GM18861 (cell line): Measurements from ENCODE around the gene SPRY4.
A peak's percentile ranks its signal among the peaks of the same experiment; 100 is the strongest.
"Not testable (repeated sequence)": the region's sequence is repeated elsewhere in the genome, so short reads cannot be mapped to it uniquely, and the experiment has no call there.

Experiments
- ATAC-seq: cut with Tn5 transposase; IDR thresholded peaks from one replicate; pipeline ENCODE4 v1.9.1; 2021; ENCODE audit not compliant: unreplicated experiment

SPRY4 gene

DNA sequence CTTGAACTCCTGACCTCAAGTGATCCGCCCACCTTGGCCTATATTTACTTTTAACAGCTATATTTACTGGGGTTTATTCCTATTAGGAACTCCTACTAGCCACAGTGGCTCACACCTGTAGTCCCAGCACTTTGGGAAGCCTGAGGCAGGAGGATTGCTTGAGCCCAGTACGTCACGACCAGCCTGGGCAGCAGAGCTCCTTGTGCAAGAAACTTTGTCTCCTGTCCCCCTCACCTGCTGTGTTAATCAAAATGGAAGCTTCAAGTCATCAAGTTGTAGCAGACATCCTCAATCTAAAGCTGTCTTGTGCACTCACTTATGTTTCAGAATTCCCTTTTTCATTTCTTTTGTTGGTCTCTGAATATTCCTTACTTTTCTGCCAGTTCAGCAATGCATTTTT, 15.0 kb upstream of the SPRY4 start:
- no peak for ATAC-seq

DNA sequence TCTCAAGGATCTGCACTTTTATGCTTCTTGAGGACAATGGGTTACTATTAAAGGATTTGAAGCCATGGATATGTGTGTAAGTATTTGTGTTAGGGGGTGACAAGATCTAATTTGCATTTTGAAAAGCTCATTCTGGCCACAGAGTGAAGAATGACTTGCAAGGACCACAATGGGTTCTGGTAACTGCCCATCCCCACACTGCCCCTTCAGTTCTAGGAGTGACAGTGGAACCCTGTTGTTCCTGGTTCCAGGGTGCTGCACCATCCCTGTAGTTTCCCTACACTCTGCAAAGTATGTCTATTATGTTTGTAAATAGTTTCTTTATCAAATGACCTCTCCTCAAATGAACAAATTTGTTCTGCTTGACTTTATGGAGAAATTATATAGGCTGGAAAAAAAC, 9.7 kb upstream of the SPRY4 start:
- no peak for ATAC-seq

DNA sequence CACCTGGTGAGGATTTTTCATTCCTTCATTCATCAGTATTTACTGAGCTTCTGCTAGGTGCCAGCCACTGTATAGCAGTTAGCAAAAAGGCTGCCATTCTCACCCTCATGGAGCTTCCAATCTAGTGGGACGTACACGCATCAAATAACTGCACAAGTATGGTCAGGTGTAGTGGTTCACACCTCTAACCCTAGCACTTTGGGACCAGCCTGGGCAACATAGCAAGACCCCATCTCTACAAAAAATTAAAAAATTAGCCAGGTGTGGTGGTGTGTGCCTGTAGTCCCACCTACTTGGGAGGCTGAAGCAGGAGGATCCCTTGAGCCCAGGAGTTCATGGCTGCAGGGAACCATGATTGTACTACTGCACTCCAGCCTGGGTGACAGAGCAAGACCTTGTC, 8.9 kb upstream of the SPRY4 start:
- ATAC-seq = not testable (repeated sequence)

DNA sequence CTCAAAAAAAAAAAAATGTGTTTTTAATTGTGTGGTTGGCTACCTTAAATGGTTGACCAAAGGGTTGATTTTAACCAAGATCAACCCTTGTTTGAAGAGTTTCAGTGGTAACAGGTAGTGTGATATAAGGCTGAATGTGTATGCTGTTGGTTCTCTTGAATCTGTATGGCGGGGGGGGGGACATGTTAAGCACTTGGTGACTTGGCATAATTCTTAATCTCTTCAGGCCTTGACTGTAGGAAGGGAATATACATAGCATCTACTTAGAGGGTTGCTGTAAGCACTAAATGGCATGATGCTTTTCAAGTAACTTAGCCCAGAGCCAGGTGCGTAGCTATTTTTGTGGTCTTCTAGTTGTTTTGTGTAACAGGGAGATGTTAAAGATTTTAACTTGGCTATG, 5.6 kb upstream of the SPRY4 start:
- ATAC-seq = no peak

DNA sequence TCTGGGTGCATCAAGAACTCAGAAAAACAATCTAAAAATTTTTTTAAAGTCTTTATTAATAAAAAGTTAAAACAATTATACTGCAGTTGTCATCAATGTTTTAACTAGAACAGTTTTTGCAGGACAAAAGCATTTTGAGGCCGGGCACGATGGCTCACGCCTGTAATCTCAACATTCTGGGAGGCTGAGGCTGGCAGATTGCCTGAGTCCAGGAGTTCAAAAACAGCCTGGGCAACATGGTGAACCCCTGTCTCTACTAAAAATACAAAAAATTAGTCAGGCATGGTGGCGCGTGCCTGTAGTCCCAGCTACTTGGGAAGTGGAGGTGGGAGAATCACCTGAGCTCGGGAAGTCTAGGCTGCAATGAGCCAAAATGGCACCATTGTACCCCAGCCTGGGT, 5.2 kb upstream of the SPRY4 start:
- ATAC-seq = no peak

DNA sequence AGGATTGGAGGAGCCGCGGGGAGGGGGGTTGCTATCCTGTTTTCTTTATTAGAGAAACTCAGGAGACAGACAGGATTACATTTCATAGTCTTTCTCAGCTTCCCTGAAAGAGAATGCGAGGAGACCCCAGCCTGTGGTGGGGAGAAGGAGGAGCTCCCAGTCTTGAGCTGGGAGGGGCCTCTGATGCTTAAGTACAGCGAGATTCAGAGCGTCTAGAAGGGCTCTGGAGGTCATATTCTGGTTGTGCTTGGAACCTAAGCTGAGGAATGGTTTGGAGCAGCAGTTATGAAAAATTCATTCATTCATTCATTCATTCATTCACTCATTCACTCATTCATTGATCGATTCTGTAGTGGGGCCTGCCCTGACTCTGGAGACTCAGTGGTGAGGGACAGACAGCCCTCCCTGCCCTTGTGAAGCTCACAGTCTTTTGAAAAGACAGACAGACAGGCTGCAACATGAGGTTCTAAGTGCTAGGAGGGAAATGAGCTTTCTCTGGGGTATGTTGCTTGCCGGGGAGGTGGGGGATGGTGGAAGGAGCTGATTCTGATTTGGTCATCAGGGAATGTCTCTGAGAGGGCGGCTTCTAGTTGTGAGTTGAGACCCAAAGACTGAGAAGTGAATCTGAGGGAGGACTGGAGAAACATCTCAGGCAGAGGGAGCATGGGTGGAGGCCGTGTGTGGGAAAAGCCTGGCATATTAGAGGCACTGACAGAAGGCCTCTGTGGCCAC, 2.5 kb upstream of the SPRY4 start:
- no peak for ATAC-seq

DNA sequence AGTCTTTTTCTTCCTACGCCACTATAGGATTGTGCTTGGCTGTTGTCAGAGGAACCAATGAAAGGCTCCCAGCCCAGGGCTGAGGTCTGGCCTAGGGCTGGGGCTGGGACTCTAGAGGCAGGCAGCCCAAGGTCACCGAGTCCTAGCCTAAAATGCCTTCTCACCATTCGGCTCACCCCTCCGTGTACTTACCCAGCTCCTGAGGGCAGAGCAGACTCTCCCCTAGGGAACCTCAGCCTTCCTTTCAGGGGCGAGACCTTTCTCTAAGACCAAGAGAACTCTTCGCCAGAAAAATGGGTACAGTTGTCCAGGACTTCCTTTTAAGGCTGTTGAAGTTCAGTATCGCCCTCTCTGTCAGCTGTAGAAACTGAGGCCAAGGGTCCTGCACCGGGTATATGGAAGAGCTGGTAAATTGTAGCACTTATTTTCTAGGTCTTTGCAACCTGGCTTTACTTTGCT, 1.7 kb upstream of the SPRY4 start:
- ATAC-seq = no peak

DNA sequence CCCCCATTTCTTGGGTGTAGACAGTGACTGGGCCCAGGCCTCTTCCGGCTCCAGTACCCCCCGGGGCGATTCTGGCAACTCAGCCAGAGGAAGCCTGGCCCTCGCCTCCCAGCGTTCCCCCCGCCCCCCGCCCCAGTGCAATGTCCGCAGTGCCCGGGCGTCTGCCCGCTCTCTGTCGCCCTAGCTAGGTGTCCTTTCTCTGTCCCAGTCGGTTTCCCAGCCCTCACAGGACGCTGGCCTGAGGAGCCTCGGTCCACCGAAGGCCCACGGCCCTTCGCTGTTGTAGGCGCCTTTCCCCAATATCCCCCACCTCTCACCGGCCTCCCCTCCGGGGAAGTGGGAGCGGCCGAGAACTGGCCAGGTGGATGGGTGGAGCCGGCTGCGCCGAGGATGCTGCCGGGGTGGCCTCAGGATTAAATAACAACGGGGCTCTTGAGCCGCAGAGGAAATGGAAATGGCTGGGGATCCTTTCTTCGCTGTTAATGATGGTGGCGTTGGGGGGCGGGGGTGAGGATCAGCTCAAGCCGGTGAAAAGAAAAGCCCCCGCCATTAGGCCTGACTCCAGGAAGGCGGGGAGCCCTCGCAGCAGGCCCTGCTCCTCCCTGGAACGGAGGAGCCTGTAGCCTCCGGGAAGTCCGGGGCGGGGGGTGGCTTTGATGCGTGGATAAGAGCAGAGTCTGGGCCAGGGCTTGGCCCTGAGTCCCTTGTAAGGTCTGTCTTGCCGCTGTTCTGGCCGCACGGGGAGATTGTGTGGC, 1.1 kb upstream of the SPRY4 start:
- ATAC-seq = no peak

DNA sequence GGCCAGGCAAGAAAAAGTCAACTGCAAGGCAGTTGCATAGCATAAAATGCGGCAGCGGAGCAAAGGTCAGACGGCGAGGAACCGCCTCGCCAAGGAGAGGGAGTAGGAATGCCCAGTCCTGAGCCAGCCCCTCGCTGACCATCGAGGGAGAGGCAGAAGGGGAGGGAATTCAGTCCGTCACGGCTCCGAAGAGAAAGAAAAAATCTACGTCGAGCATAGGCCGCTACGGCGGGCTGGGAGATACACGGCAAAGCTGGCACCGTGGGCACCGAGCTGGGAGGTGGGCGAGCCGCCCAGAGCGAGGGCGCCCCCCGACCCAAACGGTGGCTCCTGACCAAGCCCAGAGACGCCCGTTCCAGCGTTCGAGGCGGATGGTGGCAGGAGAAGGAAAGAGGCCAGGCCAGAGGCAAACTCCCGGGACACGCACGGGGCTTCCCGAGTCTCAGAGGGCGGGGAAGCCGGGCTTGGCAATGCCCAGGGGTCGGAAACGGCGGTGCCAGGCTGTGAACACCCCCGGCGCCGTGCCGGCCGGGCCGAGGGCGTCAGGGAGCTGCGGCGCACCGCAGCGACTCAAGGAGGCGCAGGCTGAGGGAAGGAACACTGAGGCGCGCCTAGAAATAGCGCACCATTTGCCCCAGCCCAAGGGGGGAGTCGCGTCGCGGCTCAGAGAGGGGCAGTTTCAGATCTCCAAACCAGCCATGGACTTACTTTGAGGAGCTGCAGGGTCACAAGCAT, 518 bp downstream of the SPRY4 start:
- ATAC-seq = peak; percentile 34

DNA sequence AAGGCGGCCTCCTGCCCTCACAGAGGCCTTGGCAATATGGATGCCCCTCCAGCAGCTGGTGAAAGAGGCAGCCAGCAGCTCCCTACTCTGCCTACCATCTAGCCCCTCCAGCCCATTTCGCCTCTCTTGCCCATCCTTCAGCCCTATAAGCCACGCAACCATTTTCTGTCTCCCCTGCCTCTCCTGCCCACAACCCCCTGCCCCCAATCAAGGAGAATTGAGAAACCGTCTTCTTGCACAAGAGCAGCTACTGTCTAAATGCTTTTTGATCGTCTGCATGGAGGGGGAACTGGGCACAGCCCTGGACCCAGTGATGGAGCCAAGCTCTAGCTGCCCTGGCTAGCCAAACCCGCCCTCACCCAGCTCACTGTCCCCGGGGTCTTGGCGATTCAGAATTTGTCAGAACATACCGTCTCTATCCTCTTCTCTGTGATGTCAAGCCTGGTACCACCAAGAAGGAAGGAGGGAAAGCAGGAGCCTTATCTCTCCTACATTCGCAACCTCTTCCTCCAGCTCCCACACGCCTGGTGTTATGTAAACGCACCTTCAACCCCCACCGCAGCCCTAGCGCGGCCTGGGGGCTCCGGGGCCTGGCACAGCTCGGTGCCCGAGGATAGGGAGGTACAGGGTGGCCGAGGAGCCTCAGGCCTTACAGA, 1.2 kb downstream of the SPRY4 start:
- ATAC-seq = no peak

DNA sequence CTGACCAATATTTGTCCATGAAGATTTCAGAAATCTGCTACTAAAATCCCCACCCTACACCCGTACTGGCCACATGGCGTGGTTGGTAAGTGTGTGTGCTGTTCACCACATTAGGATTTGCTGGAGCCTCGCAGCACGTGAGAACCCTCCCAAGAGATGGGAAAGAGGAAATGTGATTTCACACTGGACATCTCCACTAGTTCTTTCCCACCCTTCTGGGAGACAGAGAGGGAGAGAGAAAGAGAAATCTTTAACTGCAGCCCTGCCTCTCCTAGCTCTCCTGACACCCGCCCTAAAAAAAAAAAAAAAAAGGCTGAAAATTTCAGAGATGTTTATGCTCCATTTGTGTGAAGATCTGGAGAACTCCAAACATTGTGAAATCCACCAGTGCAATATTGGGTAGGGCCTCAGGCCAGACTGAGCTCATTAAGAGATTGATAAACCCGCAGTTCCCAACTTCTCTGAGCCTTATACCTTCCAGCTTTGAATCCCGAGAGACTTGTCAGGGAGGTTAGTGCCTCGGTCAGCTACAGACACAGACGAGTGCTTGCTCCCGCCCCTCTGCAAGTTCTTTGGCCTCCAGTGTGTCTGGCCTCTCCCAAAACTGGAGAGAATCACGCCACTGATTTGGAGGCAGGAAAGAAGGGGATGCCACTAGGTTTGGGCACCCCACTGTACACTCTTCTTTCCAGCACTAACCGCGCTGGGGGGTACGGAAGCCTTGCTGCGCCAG, 1.9 kb downstream of the SPRY4 start:
- no peak for ATAC-seq

DNA sequence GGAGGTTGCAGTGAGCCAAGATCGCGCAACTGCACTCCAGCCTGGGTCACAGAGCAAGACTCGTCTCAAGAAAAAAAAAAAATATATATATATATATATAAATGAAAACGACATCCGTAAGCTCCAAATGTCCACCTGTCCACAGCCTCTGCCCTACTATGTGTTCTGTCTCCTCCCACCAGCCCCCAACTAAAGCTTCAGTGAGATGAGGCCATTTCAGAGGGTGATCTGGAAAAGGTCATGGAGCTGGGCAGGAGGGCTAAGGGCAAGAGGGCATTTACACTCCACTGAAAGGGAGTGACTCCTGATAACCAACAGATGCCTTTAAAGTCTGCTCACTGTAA, 2.4 kb downstream of the SPRY4 start:
- no peak for ATAC-seq

DNA sequence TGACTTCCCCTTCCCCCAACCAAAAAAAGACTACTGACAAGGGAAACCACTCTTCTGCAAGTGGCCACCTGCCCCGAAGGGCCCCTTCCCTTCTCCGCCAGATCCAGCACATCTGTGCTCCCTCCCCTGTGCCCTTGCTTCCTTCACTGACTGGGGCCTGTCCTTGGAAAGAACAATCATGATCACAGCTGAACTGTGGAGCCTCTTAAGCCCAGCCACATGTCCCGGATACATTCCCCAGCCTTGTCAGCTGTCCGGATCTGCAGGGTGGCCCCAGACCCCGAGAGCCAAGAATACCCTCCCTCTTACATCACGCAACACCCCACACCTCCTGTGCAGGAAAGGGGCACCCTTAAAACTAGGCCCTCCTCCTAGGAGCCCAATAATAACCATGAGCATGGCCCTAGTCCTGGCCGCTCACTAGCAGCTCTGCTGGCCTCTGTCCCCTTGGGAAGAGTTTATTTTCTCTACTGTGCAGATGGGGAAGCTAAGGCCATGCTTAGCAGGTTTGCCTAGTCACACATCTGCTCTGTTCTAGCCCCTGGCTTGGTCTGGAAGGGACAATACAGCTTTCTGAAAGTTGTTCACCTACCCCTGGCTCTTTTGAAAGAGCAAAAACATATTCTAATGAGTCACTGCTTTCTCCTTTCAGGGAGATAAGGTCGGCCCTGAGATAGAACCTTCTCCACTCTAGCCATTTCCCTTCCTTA, 3.8 kb downstream of the SPRY4 start:
- no peak for ATAC-seq

DNA sequence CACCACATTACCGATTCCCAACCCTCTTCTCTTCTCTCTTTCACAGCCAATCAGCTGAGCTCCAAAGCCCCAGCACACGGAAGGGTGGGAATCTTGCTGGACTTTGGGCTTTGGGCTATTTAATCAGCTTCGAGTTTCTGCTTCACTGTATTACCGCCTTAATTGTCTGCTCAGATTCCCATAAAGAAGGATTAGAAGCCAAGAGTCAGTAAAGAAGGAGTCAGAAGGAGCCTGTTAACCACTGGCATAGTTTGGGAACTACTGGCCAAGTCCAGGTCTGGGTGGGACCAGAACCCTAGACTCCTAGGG, 4.4 kb downstream of the SPRY4 start:
- no peak for ATAC-seq

DNA sequence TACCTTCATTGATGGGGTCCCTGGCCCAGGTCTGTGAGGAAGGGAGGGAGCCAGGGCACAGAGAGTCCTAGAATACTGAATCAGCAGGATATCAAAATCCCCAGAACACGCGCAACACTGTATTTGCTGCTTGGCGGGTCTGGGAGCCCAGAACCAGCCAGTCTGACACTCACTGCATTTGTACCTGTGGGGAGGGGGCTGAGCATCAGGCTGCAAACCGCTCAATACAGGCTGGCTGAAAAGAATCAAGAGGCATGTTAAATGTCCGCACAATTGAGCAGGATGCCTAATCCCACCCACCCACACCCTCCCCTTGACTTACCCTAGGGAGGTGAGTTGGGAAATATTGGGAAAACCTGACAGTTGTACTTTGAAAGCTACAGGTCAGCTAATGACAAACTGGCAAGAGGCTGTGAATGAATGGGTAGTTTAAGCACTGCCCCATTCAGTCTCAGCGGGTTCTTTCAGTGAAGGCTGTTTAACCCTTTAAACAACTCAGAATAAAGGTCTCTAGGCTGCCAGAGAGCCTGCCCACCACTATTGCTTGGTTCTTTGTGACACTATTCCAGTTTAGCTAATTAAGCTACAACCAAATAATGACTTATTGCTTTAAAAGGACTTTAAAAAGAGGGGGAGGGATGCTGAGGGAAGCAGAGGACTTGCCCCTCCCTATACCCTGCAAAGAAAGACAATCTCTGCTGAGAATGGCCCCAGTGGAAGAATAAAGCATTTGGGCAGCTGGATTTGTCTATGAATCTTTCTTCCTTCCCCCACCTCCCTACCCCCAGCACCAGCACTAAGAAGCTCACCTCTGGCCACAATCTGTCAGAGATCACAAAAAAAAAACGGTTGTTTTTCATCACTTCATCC, 5.0 kb downstream of the SPRY4 start:
- no peak for ATAC-seq

DNA sequence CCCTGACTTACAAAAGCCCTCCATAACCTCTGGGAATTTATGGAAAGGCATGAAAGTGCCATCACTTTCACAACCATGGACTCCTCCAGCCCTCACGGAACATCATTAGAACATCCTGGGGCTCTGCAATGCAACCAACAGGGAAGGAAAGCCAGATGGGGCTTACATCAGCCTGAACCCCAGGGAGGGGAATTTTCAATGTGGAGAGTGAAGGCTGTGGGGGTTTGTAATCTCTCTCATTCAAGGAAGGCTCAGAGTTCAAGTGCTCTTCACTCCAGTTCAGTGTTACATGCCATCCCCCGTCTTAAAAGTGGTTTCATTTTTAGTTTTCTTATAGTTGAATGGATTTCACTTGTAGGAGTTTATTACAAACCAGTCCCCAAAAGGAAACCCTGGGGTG, 5.7 kb downstream of the SPRY4 start:
- no peak for ATAC-seq

DNA sequence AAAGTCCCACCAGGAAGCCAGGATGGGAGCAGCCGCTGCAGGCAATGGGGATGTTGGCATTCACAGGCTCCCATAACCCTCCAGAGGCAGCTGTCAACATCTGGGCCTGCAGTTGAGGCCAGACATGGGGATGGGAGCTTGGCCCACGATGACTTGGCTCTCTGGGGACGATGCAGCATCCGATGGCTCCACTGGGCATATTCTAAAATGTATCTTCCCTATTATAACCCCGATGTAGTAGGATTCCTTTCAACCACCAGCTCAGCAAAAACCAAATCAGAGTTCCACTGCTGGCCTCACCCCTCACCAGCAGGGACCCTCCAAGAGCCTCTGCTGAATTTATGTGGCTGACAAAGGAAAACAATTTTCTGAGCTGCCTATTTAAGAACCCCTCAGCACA, 7.1 kb downstream of the SPRY4 start:
- no peak for ATAC-seq

DNA sequence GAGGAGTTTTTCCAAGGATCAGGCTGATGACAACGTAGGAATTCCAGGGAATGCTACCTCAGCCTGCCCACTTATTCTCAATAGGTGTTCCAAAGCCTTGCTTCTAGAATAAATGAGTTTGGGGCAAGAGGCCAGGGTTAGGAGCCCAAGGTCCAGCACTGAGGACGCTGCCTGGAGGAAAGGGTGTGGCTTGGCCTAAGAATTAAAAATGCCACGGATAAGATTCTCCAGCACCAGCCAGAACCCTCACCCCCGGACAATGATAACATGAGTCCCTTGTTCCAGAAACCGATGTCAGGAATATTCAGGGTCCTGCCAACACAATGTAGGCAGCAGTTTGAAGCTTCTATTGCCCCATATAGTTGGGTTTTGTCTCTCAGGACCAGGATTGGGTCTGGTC, 7.6 kb downstream of the SPRY4 start:
- ATAC-seq = no peak

DNA sequence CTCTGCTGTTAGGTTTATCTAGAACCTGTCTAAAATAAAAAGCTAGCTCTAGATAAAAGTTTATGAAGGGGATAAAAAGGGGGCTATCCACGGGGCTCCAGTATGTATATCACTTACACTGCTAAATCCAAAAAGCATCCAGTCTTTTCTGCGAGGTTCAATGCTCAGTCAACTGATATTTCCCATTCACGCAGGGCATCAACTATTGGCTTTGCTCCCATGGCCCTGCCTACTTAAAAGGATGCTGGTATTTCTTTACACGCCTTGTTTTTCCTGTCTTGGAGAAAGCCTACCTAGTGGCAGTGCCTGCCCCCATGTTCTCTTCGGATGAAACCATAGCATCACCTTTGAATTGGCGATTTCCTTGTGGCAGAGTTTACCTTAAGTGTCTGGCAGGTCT, 8.1 kb downstream of the SPRY4 start:
- ATAC-seq = no peak

DNA sequence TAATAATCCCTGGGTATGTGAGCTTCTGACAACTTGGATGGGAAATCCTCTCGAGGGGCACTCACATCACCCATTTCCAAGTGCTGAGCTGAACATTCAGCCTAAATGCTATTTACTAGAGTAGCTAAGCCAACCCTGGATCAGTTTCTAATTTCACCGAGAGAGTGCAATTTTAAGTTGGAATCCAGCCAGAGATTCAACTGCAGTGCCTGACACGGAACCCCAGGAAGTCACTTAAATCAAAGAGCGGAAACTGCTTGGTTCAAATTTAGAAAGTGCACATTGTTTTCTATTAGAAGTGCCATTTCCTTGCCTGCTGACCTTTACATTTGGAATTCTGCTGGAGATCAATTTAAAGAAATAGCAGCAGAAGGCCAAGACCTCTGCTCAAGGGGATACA, 8.8 kb downstream of the SPRY4 start:
- ATAC-seq = peak; percentile 40
